ENCODE results near the gene TRANK1. TPM values are rescaled to one million over a fixed set of nuclear protein-coding genes. Genes with fewer than 3 reads are reported as not detected.
A peak's percentile ranks its signal among the peaks of the same experiment; 100 is the strongest.

The TRANK1 gene
- total and polyA plus RNA-seq, 2 of the 8 experiments (the other 6 are each of a cell fraction or from before 2014, with no cell fraction given), result 2.9 to 8.8 TPM

GRCh38 chr3:36943601-36944000 lies 1.3 kb downstream of the TRANK1 start:
- POLR2A ChIA-PET (ENCODE audit: partially characterized antibody), result interaction anchor here (0.6 to 3.7 kb wide), 8 partner anchors 10 to 225 kb away, joined by 3 to 34 read pairs (median 3); partner anchors contain the start of genes EPM2AIP1 and MLH1
- Histone ChIP-seq H3K27me3 (replicated peaks in 1 of 4; ENCODE audit: control insufficient read depth in 3 of 4, extremely low read depth in 1 of 4, insufficient read depth in 3 of 4, low read length in 3 of 4) (peaks cover 4 to 28% (median 19%) of the 10 kb centered on the region in 4 experiments), H3K9ac (replicated peaks in 1 of 4; ENCODE audit: extremely low read depth in 1 of 4, low read depth in 3 of 4, low read length in 3 of 4) (peak overlapping the region in 3 of 4 experiments; percentile 36 to 88 (median 66); a peak in 6 of 7 replicates), H3K4me3 (ENCODE audit: extremely low read depth in 1 of 4, insufficient read depth in 2 of 4, low read depth in 3 of 4, low read length in 4 of 4) (peak overlapping the region; percentile 53 to 64 (median 59)), H2BK20ac (ENCODE audit: low read length) (no peak overlapping the region), H4K8ac (ENCODE audit: extremely low read depth, insufficient read depth, low read length) (no peak overlapping the region; the same call in 1 of the 2 replicates), H3K23me2 (ENCODE audit: low read depth, low read length) (peaks cover 18% of the 10 kb centered on the region), H3K4me2 (ENCODE audit: insufficient read depth in 1 of 2, low read depth in 2 of 2, low read length in 2 of 2) (peak overlapping the region; percentile 91 to 95), H3K4ac (replicated peaks; ENCODE audit: insufficient read length, low read depth, low read length) (no peak overlapping the region), H2BK12ac (ENCODE audit: low read depth, low read length) (peak overlapping the region; percentile 84; the same call in 1 of the 2 replicates), H3K79me1 (ENCODE audit: low read depth, low read length) (no peaks in the 10 kb centered on the region), H2AK5ac (ENCODE audit: low read depth, low read length) (0 out of 2 replicates have a peak overlapping the region, but pooled peaks have one; percentile 24), H2BK15ac (ENCODE audit: low read length) (no peak overlapping the region), H3K18ac (ENCODE audit: extremely low read depth, low read length) (peak overlapping the region; percentile 80), H2BK5ac (ENCODE audit: low read depth, low read length) (no peak overlapping the region), H3K23ac (ENCODE audit: insufficient read length) (no peak overlapping the region), H4K91ac (replicated peaks; ENCODE audit: insufficient read length, low read length) (peak overlapping the region; percentile 70), H3K4me1 (replicated peaks in 1 of 4; ENCODE audit: control insufficient read depth in 3 of 4, insufficient read depth in 4 of 4, low read length in 3 of 4) (peaks cover 0 to 10% (median 1%) of the 10 kb centered on the region in 4 experiments; a peak in 4 of 7 replicates), H4K5ac (ENCODE audit: insufficient read length, low read depth, low read length) (no peak overlapping the region), H3K79me2 (ENCODE audit: control insufficient read depth in 1 of 2, insufficient read depth in 2 of 2, low read length in 2 of 2) (no peaks in the 10 kb centered on the region), H3K27ac (ENCODE audit: low read depth, low read length) (no peak overlapping the region), H3K36me3 (ENCODE audit: control insufficient read depth in 2 of 4, insufficient read depth in 4 of 4, low read length in 3 of 4) (no peaks in the 10 kb centered on the region), H3K9me3 (ENCODE audit: insufficient read depth in 2 of 2, low read depth in 1 of 2, low read length in 1 of 2) (peaks cover 0 to 2% of the 10 kb centered on the region in 2 experiments; a peak in 1 of 4 replicates), H3K56ac (replicated peaks; ENCODE audit: insufficient read length, low read depth, low read length) (no peak overlapping the region), H4K20me1 (replicated peaks in 1 of 2; ENCODE audit: control insufficient read depth in 1 of 2, insufficient read depth in 2 of 2, low read length in 2 of 2) (no peaks in the 10 kb centered on the region), H2AFZ (ENCODE audit: low read length) (peak overlapping the region; percentile 69; the same call in 1 of the 2 replicates), H2BK120ac (replicated peaks; ENCODE audit: low read depth, low read length) (no peak overlapping the region), H3K14ac (ENCODE audit: insufficient read length) (no peak overlapping the region)
- CTCF ChIA-PET (ENCODE audit: partially characterized antibody), result interaction anchor here (0.6 to 4.9 kb wide), 12 partner anchors 8 to 107 kb away, joined by 3 to 66 read pairs (median 4); no protein-coding TSS in a partner anchor
- DNase-seq (ENCODE audit: low read depth in 1 of 2, low spot score in 2 of 2) (no peak), FAIRE-seq (no peak)
- 26% methylated on average over 10 of the region's 10 CpGs; no CpG with 5 or more reads in 1 of the 2 experiments for WGBS, 2 experiments (ENCODE audit: extremely low coverage in 1 of 2, insufficient coverage in 1 of 2, insufficient read length in 1 of 2, insufficient replicate concordance in 2 of 2, low coverage in 1 of 2, low lambda C conversion rate in 2 of 2, missing lambda C conversion rate in 1 of 2)
- TF ChIP-seq POLR2A (IDR thresholded peaks at IDR 0.05; ENCODE audit: control extremely low read depth in 1 of 2, low read depth in 2 of 2, low read length in 2 of 2) (peak in 1 of 2 experiments; percentile 39; a peak in 2 of 3 replicates), MAX (IDR thresholded peaks at IDR 0.05) (peak; percentile 44; the same call in 1 of the 2 replicates), TAF1 (IDR thresholded peaks at IDR 0.05; ENCODE audit: low read depth, low read length) (peak; percentile 15; the same call in 1 of the 2 replicates), TAF7 (optimal IDR thresholded peaks at IDR 0.05; ENCODE audit: borderline replicate concordance, low read depth, low read length) (peak; percentile 15), NRF1 (IDR thresholded peaks at IDR 0.05; ENCODE audit: low read depth, low read length) (no peak)

Data from H1 (cell line).